Epithelial cell of alveolus of lung (primary cell): ENCODE results near the gene SCAF1. TPM values are rescaled to one million over a fixed set of nuclear protein-coding genes. Genes with fewer than 3 reads are reported as not detected.

Experiments
- total RNA-seq: library from RNA; depleted of rRNA; stranded (reverse); fragments of >200 nt; gene quantifications from 2 replicates; pipeline ENCODE4 v1.2.1, GENCODE V29; 2015

SCAF1 gene, protein sequence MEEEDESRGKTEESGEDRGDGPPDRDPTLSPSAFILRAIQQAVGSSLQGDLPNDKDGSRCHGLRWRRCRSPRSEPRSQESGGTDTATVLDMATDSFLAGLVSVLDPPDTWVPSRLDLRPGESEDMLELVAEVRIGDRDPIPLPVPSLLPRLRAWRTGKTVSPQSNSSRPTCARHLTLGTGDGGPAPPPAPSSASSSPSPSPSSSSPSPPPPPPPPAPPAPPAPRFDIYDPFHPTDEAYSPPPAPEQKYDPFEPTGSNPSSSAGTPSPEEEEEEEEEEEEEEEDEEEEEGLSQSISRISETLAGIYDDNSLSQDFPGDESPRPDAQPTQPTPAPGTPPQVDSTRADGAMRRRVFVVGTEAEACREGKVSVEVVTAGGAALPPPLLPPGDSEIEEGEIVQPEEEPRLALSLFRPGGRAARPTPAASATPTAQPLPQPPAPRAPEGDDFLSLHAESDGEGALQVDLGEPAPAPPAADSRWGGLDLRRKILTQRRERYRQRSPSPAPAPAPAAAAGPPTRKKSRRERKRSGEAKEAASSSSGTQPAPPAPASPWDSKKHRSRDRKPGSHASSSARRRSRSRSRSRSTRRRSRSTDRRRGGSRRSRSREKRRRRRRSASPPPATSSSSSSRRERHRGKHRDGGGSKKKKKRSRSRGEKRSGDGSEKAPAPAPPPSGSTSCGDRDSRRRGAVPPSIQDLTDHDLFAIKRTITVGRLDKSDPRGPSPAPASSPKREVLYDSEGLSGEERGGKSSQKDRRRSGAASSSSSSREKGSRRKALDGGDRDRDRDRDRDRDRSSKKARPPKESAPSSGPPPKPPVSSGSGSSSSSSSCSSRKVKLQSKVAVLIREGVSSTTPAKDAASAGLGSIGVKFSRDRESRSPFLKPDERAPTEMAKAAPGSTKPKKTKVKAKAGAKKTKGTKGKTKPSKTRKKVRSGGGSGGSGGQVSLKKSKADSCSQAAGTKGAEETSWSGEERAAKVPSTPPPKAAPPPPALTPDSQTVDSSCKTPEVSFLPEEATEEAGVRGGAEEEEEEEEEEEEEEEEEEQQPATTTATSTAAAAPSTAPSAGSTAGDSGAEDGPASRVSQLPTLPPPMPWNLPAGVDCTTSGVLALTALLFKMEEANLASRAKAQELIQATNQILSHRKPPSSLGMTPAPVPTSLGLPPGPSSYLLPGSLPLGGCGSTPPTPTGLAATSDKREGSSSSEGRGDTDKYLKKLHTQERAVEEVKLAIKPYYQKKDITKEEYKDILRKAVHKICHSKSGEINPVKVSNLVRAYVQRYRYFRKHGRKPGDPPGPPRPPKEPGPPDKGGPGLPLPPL
- 29.5 and 39.8 TPM in 2 replicates for total RNA-seq

DNA sequence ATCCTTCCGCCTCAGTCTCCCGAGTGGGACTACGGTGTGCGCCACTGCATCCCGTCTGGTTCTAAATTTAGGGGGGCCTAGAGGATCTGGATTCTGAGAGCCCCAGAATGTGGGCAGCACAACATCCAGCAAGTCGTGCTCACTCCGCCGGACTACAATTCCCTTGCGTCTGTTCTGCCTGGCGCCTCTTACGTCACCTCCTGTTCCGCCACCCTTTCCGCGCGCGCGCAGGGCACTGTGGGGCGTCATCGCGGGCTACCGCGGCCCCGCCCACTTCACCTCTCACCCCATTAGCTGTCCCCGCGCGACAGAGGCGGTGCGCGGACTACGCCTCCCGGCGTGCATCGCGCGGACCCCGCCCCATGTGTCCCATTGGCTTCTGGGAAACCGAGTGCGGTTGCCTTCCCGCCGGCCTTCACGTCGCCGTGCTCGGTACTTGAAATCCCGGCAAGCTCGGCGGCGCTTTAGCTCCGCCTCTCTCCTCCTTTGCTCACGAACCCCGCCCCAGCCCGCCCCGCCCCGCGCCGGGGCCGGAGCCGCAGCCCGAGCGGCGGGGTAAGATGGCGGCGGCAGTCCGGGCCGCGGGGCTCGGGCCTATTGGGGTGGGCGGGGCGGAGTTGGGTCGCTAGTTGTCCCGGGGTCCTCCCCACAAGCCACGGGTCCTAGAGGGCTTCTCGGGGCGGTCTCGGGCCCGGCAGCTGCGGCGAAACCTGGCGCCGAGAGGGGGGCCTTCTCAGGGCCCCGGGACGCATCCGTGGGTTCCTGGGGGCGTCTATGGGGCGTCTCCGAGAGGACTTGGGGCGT lies at the start of gene SCAF1:
Gene SCAF1 (plus strand): TSS at position 522 of the 804 bp plus-strand sequence. CDS start 2,818 bp downstream, outside the sequence.

DNA sequence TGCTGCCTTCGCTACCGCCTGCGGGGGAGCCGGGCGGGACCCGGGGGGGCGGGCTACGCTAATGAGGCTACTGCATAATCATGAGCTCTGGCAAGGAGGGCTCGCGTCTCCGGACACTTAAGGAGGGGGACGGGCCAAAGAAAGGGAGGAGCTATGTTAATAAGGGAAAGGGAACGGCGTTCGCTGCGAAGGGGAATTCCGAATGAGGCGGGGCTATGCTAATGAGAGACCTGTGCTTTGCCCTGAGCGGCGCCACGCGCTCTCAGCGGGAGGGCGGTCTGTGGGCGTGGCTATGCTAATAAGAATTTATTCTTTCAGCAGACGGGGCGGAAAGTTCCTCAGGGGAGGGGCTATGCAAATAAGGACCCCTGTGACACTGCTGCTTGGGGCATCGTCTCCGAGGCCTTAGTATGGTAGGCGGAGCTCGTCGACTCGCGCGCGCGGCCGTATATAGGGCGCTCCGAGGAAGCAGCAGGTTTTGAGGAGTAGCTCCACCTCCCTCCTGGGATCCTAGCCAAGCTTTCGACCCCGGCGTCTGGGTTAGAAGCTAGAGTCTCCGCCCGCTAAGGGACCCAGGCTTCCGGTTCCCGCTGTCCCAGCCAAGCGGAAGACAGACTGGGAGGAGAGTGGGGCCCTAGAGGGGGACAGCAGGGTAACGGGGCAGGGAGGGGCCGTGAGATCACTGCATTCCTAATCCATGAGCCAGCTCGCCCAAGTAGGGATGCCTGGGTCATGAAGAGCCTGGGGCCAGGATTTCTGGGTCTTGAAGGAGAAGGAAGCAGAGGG lies 1.7 kb upstream of the SCAF1 start, which contains the start of gene RRAS:
Gene RRAS (minus strand): TSS at position 31 of the 786 bp plus-strand sequence. CDS start 45 bp downstream, outside the sequence.

DNA sequence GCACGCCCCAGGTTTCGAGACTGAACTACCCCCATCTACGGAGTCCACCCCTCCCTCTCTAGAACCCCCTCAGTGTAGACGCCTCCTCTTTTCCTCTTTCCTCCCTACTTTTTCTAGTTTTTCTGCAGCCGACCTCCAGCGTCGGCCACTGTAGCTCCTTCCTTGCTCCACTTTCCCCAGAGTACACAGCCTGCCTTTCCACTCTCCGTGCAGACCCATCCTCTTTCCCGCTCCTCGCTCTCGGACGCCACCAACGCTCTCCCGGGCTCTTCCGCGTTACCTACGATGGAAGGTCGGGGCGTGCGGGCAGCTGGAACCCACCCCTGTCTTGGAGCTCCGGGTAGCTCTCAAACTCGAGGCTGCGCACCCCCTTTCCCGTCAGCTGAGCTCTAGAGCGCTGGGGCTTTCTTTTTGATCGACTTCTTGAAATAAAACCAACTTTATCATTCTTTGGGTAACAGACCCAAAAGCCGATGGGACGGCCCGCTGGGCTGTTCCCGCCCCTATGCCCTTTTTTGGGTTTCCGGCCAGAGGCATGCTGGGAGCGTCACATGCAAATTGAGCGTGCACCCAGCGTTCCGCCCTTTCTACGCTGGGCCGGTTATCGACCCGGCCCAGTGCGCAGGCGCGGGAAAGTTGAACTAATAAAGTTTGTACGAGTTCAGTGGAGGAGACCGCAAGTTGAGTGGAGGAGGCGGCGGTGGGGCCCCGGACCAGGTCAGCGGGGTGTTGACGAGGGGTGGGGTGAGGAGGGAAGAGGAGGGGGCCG lies 23.5 kb downstream of the SCAF1 start, which contains the start of the genes BCL2L12 and IRF3:
Gene BCL2L12 (plus strand): TSS at position 583 of the 769 bp plus-strand sequence. CDS start 760 bp downstream, outside the sequence.
Gene IRF3 (minus strand): TSS at position 507 of the 769 bp plus-strand sequence. CDS start 1,019 bp downstream, outside the sequence.

DNA sequence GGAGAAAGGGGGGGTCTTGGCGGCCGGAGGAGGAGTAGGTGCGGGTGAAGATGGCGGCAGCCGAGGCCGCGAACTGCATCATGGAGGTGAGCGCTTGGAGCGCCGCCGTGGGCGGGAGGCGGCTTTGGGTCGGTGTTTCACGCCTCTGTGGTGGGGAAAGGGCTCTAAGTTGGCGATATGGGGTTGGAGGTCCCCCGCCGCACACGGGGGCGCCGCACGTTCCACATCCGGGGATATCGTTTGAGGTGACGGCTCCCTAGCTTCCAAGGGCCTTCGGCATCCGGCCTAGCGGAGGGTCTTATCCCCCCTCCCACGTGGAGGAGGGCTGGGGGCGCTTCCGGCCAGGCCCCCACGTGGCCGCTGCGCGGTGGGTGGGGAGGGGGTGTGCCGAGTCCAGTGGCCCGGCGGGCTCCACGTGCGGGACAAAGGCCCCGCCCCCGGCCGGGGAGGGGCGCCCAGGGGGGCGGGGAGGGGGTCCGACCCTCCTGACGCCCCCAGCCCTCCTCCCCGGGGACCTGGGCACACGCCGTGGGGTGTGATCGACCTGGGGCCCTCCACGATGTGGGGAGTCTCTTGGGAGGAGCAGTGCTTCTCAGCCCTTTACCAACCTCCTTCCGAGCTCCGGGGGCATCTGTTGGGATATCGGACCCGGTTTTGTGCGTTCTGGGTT lies 35.4 kb downstream of the SCAF1 start, which contains the start of gene PRMT1:
Gene PRMT1 (plus strand): TSS at position 41 of the 670 bp plus-strand sequence. CDS start 10 bp downstream, at position 51.

DNA sequence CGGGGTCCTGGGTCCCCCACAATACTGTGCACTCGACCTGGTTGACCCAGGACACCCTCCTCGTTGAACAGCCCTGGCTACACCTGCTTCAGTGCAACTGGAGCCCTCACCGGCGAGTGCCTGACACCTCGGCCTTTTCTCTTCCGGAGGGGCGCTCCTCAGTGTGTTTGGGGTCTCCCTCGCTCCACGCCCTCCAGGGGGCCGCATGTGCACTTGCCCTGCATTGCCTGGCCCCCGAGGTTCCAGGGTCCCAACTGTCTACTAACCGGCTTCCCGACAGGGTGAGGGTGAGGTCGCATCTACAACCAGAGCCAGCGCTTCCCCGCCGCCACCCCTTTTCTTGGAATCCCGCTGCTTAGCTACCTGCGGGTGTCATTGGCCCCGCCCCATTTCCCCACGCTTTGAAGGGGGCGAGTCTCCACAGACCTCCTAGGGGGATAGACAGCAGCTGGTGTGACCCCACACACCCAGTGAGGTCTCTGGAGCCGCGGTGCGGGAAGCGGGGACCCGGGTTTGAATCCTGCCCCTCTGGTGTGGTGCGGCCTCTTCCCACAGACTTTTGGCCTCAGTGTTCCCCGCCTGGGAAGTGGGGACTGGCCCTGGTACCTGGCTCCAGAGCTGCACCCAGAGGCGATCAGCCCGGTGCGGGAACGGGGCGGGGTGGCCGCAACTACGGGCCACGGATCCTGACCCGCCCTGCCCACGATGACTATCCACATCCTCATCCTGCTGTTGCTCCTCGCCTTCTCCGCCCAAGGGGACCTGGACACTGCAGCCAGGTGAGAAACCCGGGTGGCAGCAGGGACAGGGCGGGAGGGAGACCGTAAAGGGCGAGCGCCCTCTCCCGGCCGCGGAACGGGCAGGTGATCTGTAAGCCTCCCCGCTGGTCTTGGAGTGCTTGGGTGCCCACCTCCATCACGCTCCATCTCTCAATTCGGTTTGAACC lies 47.4 kb downstream of the SCAF1 start, which contains the start of gene ADM5:
Gene ADM5 (plus strand): TSS at position 462 of the 946 bp plus-strand sequence. CDS start 244 bp downstream, at position 706.

DNA sequence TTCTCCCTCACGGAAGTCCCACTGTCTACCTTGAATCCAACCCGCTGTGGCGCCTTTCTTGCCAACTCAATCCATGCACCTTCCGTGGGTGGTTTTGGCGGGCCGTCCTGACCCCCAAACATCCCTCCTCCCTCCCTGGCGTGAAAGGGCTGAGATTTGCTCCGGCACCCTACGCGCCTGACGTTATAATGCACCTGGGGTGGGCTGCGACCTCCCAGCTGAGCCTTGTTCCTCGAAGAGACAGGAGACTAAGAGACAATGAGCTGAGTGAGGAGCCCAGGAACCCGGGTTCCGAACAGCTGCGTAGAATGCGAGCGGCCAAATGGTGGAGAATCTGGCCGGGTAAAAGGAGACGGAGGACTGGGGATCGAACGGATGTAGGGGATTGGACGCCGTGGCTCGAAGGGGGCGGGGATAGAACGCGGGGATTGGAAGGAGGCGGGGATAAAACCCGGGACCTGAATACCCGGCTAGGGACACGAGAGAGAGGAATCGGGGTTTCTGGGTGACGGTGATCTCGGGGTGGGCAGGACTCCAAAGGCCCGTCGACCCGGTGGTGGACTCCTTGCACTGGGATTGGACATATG lies 48.7 kb downstream of the SCAF1 start, which contains the start of gene CPT1C:
Gene CPT1C (plus strand): TSS at position 461 of the 587 bp plus-strand sequence. CDS start 1,137 bp downstream, outside the sequence.

Other genes starting within 250 kb of the SCAF1 start
- gene PTH2, start 218.8 kb upstream of the SCAF1 start, total RNA-seq: not detected in 2 replicates
- gene GFY, start 216.8 kb upstream of the SCAF1 start, total RNA-seq: not detected in 2 replicates
- not detected in 2 replicates for gene SLC17A7, start 200.7 kb upstream of the SCAF1 start, total RNA-seq
- gene PIH1D1, start 190.4 kb upstream of the SCAF1 start, total RNA-seq: 88.8 and 114 TPM in 2 replicates
- 15.3 and 34.4 TPM in 2 replicates for gene ALDH16A1, start 189.0 kb upstream of the SCAF1 start, total RNA-seq
- gene FLT3LG, start 168.0 kb upstream of the SCAF1 start, total RNA-seq: 3.5 and 4.8 TPM in 2 replicates
- gene RPL13A, start 154.6 kb upstream of the SCAF1 start, total RNA-seq: 3,720 and 4,767 TPM in 2 replicates
- gene RPS11, start 145.8 kb upstream of the SCAF1 start, total RNA-seq: 3,676 and 7,959 TPM in 2 replicates
- 70.7 and 127 TPM in 2 replicates for gene FCGRT, start 129.5 kb upstream of the SCAF1 start, total RNA-seq
- gene RCN3, start 114.2 kb upstream of the SCAF1 start, total RNA-seq: 108 and 253 TPM in 2 replicates
- 80.7 and 83.4 TPM in 2 replicates for gene NOSIP, start 61.7 kb upstream of the SCAF1 start, total RNA-seq
- 2.1 and 4.5 TPM in 2 replicates for gene PRRG2, start 60.9 kb upstream of the SCAF1 start, total RNA-seq
- 7.4 and 16.8 TPM in 2 replicates for gene PRR12, start 51.0 kb upstream of the SCAF1 start, total RNA-seq
- gene RRAS, start 2.1 kb upstream of the SCAF1 start, total RNA-seq: 64.0 and 122 TPM in 2 replicates
- gene IRF3, start 23.6 kb downstream of the SCAF1 start, total RNA-seq: 43.8 and 83.4 TPM in 2 replicates
- gene BCL2L12, start 23.7 kb downstream of the SCAF1 start, total RNA-seq: 12.6 and 19.8 TPM in 2 replicates
- 174 and 372 TPM in 2 replicates for gene PRMT1, start 35.1 kb downstream of the SCAF1 start, total RNA-seq
- gene ADM5, start 47.4 kb downstream of the SCAF1 start, total RNA-seq: 1.7 and 2.9 TPM in 2 replicates
- gene CPT1C, start 48.9 kb downstream of the SCAF1 start, total RNA-seq: 15.8 and 50.0 TPM in 2 replicates
- not detected in 2 replicates for gene TSKS, start 121.1 kb downstream of the SCAF1 start, total RNA-seq
- 128 and 138 TPM in 2 replicates for gene AP2A1, start 124.8 kb downstream of the SCAF1 start, total RNA-seq
- 21.5 and 30.1 TPM in 2 replicates for gene FUZ, start 171.1 kb downstream of the SCAF1 start, total RNA-seq
- gene MED25, start 176.1 kb downstream of the SCAF1 start, total RNA-seq: 21.1 and 32.3 TPM in 2 replicates
- 94.0 and 139 TPM in 2 replicates for gene PTOV1, start 208.9 kb downstream of the SCAF1 start, total RNA-seq
- 29.1 and 52.8 TPM in 2 replicates for gene PNKP, start 225.4 kb downstream of the SCAF1 start, total RNA-seq
- 25.7 and 38.6 TPM in 2 replicates for gene AKT1S1, start 235.1 kb downstream of the SCAF1 start, total RNA-seq
- gene TBC1D17, start 235.5 kb downstream of the SCAF1 start, total RNA-seq: 22.5 TPM in 2 replicates